ENCODE results near the gene HS6ST2.

DNA sequence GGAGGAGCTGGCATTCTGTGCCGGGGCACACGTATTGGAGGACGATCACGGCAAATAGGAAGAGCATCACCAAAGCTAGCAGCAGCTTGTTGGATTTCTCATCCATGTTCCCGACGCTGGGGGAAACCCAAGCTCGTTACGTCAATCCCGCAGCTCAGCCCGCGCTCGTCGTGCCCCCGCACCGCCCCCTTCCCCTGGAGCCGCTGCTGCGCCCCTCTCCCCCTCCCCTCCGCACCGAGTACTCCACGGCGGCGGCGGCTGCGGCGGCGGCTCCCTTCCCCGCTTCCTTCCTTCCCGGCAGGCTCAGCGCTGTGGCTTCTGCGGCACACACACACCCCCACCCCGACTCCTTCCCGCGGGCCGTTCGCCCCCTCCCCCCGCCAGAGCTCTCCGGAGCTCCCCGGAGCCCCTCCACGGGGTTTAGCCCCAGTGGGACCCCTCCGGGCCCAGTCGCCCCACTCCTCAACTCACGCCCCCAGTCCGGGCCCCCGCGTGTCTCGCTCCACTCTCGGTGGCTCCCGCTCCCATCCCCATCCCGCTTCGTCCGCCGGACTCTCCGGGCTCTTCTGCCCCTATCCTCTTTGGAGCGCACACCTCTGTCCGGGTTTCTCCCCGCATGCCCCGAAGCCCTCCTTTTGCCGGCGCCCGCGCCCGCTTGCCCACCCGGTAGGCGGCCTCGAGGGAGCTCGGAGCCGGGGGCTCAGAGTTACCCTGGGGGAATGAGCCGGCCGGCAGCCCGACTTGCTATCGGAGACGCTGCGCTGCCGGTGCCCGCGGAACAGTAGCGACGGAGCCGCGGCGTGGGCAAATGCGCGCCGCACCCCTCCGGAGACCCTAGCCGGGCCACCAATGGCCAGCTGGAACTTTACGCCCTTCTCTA, 978 bp downstream of the HS6ST2 start:
- TF ChIP-seq, protein P1, sequence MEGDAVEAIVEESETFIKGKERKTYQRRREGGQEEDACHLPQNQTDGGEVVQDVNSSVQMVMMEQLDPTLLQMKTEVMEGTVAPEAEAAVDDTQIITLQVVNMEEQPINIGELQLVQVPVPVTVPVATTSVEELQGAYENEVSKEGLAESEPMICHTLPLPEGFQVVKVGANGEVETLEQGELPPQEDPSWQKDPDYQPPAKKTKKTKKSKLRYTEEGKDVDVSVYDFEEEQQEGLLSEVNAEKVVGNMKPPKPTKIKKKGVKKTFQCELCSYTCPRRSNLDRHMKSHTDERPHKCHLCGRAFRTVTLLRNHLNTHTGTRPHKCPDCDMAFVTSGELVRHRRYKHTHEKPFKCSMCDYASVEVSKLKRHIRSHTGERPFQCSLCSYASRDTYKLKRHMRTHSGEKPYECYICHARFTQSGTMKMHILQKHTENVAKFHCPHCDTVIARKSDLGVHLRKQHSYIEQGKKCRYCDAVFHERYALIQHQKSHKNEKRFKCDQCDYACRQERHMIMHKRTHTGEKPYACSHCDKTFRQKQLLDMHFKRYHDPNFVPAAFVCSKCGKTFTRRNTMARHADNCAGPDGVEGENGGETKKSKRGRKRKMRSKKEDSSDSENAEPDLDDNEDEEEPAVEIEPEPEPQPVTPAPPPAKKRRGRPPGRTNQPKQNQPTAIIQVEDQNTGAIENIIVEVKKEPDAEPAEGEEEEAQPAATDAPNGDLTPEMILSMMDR (IDR thresholded peaks at IDR 0.05; ENCODE audit: low read depth, low read length, poor library complexity, severe bottlenecking): no peak
- no peak for TF ChIP-seq EZH2phosphoT487 (IDR thresholded peaks at IDR 0.05; ENCODE audit: borderline replicate concordance, low read length)

Data from DOHH2 (cell line).